HEK293 (cell line): ENCODE results near the gene CRTC1.
A peak's percentile ranks its signal among the peaks of the same experiment; 100 is the strongest.

ENCODE experiments used
- CTCF ChIA-PET: fragments of 350-600 bp; formaldehyde crosslinking; extraction: SDS; loops from one replicate; lab custom pipeline; 2021; ENCODE audit warnings: antibody characterized with exemption; lab: Yijun Ruan, JAX
- POLR2A ChIA-PET: fragments of 300-600 bp; formaldehyde crosslinking; extraction: SDS; loops from one replicate; lab custom pipeline; 2020; ENCODE audit warnings: antibody characterized with exemption, inconsistent platforms; lab: Yijun Ruan, JAX
- H3K27ac ChIP-seq: fragments of 200-500 bp; sonication (Bioruptor generic); 2 replicates; pipeline ENCODE4 v1.5.1; 2014; ENCODE audit warnings: low read depth, low read length, control low read depth, inconsistent platforms; ENCODE audit errors: extremely low read depth
- H3K36me3 ChIP-seq, 2 experiments: fragments of 200-500 bp in 1 of 2; sonication (Bioruptor generic) in 1 of 2; 1 replicate in 1 of 2; 2 replicates in 1 of 2; pipeline ENCODE4 v1.5.1; 2014 to 2017; ENCODE audit warnings: inconsistent platforms in 2 of 2, low read length in 2 of 2; ENCODE audit not compliant: control insufficient read depth in 2 of 2, insufficient read depth in 1 of 2
- H3K4me1 ChIP-seq: fragments of 200-500 bp; sonication (Bioruptor generic); 2 replicates; pipeline ENCODE4 v1.5.1; 2014; ENCODE audit warnings: mild to moderate bottlenecking, low read length, inconsistent platforms; ENCODE audit not compliant: control insufficient read depth, insufficient read depth
- H3K4me3 ChIP-seq: 2 replicates; pipeline ENCODE4 v1.5.1; 2011; ENCODE audit warnings: low read depth, mild to moderate bottlenecking, control low read depth, low read length, moderate library complexity
- H3K9me3 ChIP-seq: fragments of 200-500 bp; sonication (Bioruptor generic); 2 replicates; pipeline ENCODE4 v1.5.1; 2014; ENCODE audit warnings: low read depth, low read length, inconsistent platforms; ENCODE audit not compliant: control insufficient read depth, insufficient read depth
- EGR2 ChIP-seq: fragments of 450-650 bp; formaldehyde crosslinking; IDR thresholded peaks from 2 replicates; pipeline ENCODE4 v1.5.1; 2016; ENCODE audit warnings: low read depth, missing biosample characterization, missing genetic modification characterization
- HOXD13 ChIP-seq: sonication (generic); formaldehyde crosslinking; IDR thresholded peaks from 2 replicates; pipeline ENCODE4 v1.8.0; 2022; ENCODE audit warnings: missing genetic modification reagents, borderline replicate concordance
- OVOL3 ChIP-seq: fragments of 450-650 bp; formaldehyde crosslinking; IDR thresholded peaks from 2 replicates; pipeline ENCODE4 v1.5.1; 2016; ENCODE audit warnings: missing biosample characterization, missing genetic modification characterization
- YY1 ChIP-seq: fragments of 450-650 bp; formaldehyde crosslinking; IDR thresholded peaks from 2 replicates; pipeline ENCODE4 v1.5.1; 2018; ENCODE audit warnings: missing biosample characterization, missing genetic modification characterization
- YY2 ChIP-seq: fragments of 450-650 bp; formaldehyde crosslinking; IDR thresholded peaks from 2 replicates; pipeline ENCODE4 v1.5.1; 2016; ENCODE audit warnings: missing biosample characterization, missing genetic modification characterization
- ZBTB48 ChIP-seq: fragments of 450-650 bp; formaldehyde crosslinking; IDR thresholded peaks from 2 replicates; pipeline ENCODE4 v1.5.1; 2016; ENCODE audit warnings: missing biosample characterization, missing genetic modification characterization
- ZFHX2 ChIP-seq: fragments of 450-650 bp; formaldehyde crosslinking; conservative IDR thresholded peaks from 2 replicates; pipeline ENCODE4 v1.5.1; 2016; ENCODE audit warnings: missing biosample characterization, missing genetic modification characterization
- ZFP3 ChIP-seq: fragments of 450-650 bp; formaldehyde crosslinking; IDR thresholded peaks from 2 replicates; pipeline ENCODE4 v1.5.1; 2016; ENCODE audit warnings: low read depth, missing biosample characterization, missing genetic modification characterization
- ZIC2 ChIP-seq: fragments of 450-650 bp; formaldehyde crosslinking; IDR thresholded peaks from 2 replicates; pipeline ENCODE4 v1.5.1; 2016; ENCODE audit warnings: missing biosample characterization, missing genetic modification characterization
- ZNF10 ChIP-seq: fragments of 450-650 bp; formaldehyde crosslinking; IDR thresholded peaks from 2 replicates; pipeline ENCODE4 v1.5.1; 2017; ENCODE audit warnings: missing biosample characterization, missing genetic modification characterization
- ZNF426 ChIP-seq: fragments of 450-650 bp; formaldehyde crosslinking; IDR thresholded peaks from 2 replicates; pipeline ENCODE4 v1.5.1; 2017; ENCODE audit warnings: missing biosample characterization, missing genetic modification characterization, mild to moderate bottlenecking, inconsistent platforms, moderate library complexity
- ZNF473 ChIP-seq: fragments of 450-650 bp; formaldehyde crosslinking; IDR thresholded peaks from 2 replicates; pipeline ENCODE4 v1.5.1; 2017; ENCODE audit warnings: missing biosample characterization, missing genetic modification characterization
- ZNF623 ChIP-seq: fragments of 450-650 bp; formaldehyde crosslinking; IDR thresholded peaks from 2 replicates; pipeline ENCODE4 v1.5.1; 2016; ENCODE audit warnings: missing biosample characterization, missing genetic modification characterization
- ZNF658 ChIP-seq: fragments of 450-650 bp; formaldehyde crosslinking; IDR thresholded peaks from 2 replicates; pipeline ENCODE4; 2016; ENCODE audit warnings: missing biosample characterization, missing genetic modification characterization
- ZNF677 ChIP-seq: fragments of 450-650 bp; IDR thresholded peaks from 2 replicates; pipeline ENCODE4 v1.5.0; 2018; ENCODE audit warnings: missing biosample characterization, mild to moderate bottlenecking, missing genetic modification characterization, moderate library complexity
- TF ChIP-seq, protein P1 (sequence below): fragments of 450-650 bp; formaldehyde crosslinking; IDR thresholded peaks from 2 replicates; pipeline ENCODE4 v1.5.1; 2016; ENCODE audit warnings: missing biosample characterization, missing genetic modification characterization, borderline replicate concordance

CRTC1 gene

DNA sequence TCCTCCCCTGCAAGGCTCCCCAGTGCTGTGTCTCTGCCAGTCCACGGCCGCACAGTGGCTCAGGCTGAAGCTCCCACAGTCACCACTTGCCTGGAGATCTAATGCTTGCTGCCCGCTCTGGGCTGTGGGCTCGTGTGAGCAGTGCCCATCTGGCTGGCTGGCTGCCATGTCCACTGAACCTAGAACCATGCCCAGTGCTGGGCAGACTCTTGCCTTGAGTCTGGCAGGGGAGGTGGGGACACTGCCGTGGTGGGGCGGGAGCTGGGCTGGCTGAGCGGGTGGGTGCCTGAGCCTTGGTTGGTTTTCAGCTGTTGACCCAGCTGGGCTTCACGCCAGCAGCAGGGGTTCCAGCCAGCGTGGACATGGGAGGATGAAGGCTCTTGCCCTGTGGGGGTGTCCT, 52.3 kb downstream of the CRTC1 start:
- Histone ChIP-seq H3K4me1 (no peaks in the 10 kb centered on the region; the same call in 1 of the 2 replicates), H3K27ac (no peak overlapping the region), H3K9me3 (no peaks in the 10 kb centered on the region), H3K4me3 (no peak overlapping the region), H3K36me3 (no peaks in the 10 kb centered on the region)
- ChIA-PET POLR2A (no interaction called here), CTCF (no interaction called here)
- TF ChIP-seq ZNF426 (tag by site-specific recombination) (no peak), HOXD13 (no peak), ZFP3 (tag by site-specific recombination) (no peak), ZNF10 (tag by site-specific recombination) (no peak), ZBTB48 (no peak), ZNF658 (tag by site-specific recombination) (no peak), YY2 (tag by site-specific recombination) (no peak), ZNF677 (no peak), ZNF473 (no peak)
- TF ChIP-seq, protein P1, sequence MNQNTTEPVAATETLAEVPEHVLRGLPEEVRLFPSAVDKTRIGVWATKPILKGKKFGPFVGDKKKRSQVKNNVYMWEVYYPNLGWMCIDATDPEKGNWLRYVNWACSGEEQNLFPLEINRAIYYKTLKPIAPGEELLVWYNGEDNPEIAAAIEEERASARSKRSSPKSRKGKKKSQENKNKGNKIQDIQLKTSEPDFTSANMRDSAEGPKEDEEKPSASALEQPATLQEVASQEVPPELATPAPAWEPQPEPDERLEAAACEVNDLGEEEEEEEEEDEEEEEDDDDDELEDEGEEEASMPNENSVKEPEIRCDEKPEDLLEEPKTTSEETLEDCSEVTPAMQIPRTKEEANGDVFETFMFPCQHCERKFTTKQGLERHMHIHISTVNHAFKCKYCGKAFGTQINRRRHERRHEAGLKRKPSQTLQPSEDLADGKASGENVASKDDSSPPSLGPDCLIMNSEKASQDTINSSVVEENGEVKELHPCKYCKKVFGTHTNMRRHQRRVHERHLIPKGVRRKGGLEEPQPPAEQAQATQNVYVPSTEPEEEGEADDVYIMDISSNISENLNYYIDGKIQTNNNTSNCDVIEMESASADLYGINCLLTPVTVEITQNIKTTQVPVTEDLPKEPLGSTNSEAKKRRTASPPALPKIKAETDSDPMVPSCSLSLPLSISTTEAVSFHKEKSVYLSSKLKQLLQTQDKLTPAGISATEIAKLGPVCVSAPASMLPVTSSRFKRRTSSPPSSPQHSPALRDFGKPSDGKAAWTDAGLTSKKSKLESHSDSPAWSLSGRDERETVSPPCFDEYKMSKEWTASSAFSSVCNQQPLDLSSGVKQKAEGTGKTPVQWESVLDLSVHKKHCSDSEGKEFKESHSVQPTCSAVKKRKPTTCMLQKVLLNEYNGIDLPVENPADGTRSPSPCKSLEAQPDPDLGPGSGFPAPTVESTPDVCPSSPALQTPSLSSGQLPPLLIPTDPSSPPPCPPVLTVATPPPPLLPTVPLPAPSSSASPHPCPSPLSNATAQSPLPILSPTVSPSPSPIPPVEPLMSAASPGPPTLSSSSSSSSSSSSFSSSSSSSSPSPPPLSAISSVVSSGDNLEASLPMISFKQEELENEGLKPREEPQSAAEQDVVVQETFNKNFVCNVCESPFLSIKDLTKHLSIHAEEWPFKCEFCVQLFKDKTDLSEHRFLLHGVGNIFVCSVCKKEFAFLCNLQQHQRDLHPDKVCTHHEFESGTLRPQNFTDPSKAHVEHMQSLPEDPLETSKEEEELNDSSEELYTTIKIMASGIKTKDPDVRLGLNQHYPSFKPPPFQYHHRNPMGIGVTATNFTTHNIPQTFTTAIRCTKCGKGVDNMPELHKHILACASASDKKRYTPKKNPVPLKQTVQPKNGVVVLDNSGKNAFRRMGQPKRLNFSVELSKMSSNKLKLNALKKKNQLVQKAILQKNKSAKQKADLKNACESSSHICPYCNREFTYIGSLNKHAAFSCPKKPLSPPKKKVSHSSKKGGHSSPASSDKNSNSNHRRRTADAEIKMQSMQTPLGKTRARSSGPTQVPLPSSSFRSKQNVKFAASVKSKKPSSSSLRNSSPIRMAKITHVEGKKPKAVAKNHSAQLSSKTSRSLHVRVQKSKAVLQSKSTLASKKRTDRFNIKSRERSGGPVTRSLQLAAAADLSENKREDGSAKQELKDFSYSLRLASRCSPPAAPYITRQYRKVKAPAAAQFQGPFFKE (tag by site-specific recombination), result no peak

DNA sequence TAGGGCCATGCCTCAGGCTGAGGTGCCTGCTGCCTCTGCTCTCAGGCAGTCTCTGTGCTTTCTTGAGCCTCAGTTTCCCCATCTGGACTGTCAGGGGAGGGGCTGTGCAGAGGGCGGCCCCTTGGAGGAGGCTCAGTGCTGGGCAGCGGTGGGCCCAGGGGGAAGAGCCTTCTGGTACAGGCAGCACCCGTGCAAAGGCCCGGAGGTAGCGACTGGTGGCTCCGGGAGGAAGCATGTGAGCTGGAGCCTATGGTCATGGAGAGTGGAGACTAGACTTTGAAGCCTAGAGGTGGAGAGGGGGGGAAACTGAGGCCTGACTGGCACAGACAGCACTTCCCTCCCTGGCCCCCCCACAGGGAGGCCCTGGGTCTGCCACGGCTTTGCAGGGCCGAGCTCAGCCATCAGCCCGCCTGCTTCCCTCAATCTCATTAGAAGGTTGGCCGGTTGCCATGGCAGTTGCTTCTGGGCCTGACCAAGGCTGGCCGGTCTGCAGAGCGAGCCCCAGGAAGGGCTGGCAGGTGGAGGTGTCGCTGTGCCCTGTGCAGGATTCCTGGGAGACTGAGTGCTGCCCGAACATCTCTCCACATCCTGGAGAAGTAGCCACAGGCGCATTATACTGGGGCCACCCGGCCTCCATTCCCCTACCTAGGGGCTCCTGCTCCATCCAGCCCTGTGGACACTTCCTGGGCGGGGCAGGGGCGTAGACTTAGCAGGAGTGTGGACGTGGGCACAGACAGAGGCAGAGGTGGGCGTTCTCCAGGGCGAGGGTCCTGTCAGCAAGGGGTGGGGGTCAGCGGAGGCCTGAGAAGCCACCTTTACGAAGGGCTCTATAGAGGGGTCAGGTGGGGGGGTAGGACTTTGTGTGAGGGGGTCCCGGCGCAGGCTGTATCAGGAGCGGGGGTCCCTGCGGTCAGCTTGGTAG, 53.2 kb downstream of the CRTC1 start:
- ChIA-PET POLR2A (no interaction called here), CTCF (no interaction called here)
- TF ChIP-seq ZIC2 (tag by site-specific recombination) (no peak), ZNF623 (peak; percentile 91)
- Histone ChIP-seq H3K4me3 (no peak overlapping the region), H3K36me3 (no peaks in the 10 kb centered on the region), H3K9me3 (no peaks in the 10 kb centered on the region), H3K27ac (no peak overlapping the region), H3K4me1 (no peaks in the 10 kb centered on the region; the same call in 1 of the 2 replicates)

GRCh38 chr19:18737337-18737953, 54.0 kb downstream of the CRTC1 start:
- POLR2A ChIA-PET, result interaction anchor here (0.6 kb wide), 1 partner anchor 217 kb away, joined by 3 read pairs; no protein-coding TSS in a partner anchor
- no peaks in the 10 kb centered on the region; the same call in 1 of the 2 replicates for H3K4me1 ChIP-seq
- no peak overlapping the region for H3K4me3 ChIP-seq
- H3K9me3 ChIP-seq, result no peaks in the 10 kb centered on the region
- CTCF ChIA-PET, result no interaction called here
- TF ChIP-seq EGR2 (tag by site-specific recombination), result peak; percentile 65; the same call in 1 of the 2 replicates
- TF ChIP-seq YY1 (tag by site-specific recombination), result no peak
- TF ChIP-seq OVOL3 (tag by site-specific recombination), result no peak
- peak; percentile 33; the same call in 1 of the 2 replicates for TF ChIP-seq ZFHX2 (tag by site-specific recombination)
- H3K27ac ChIP-seq, result no peak overlapping the region
- H3K36me3 ChIP-seq, result no peaks in the 10 kb centered on the region
